Lung (tissue), 12 donors: Measurements from ENCODE around the gene PLD4. TPM values are rescaled to one million over a fixed set of nuclear protein-coding genes. Genes with fewer than 3 reads are reported as not detected.

ENCODE experiments used
- ATAC-seq: fragments of 200-7000 bp; cut with Tn5 transposase; one replicate; pipeline ENCODE4 v1.9.1; 2020; ENCODE audit warnings: moderate number of reproducible peaks; ENCODE audit not compliant: insufficient read depth, low FRiP score
- DNase-seq, 3 donors: peaks; one replicate each; pipeline ENCODE4 v3.0.0-alpha.2; 2013 to 2017
- H3K27ac ChIP-seq, 2 donors: one replicate each; pipeline ENCODE4 v1.5.1; 2013; ENCODE audit warnings: mild to moderate bottlenecking in 2 of 2, moderate library complexity in 2 of 2, control low read depth in 1 of 2, inconsistent platforms in 1 of 2, low read depth in 1 of 2, low read length in 1 of 2
- H3K27me3 ChIP-seq, 3 donors: one replicate each; pipeline ENCODE4 v1.5.1; 2013; ENCODE audit warnings: low read length in 2 of 3; ENCODE audit not compliant: control insufficient read depth in 3 of 3, insufficient read depth in 3 of 3
- H3K36me3 ChIP-seq, 4 donors: one replicate each; pipeline ENCODE4 v1.5.1; 2013; ENCODE audit warnings: low read length in 4 of 4, mild to moderate bottlenecking in 1 of 4, moderate library complexity in 1 of 4; ENCODE audit not compliant: control insufficient read depth in 4 of 4, insufficient read depth in 4 of 4
- H3K4me1 ChIP-seq, 5 donors: one replicate each; pipeline ENCODE4 v1.5.1; 2013; ENCODE audit warnings: low read length in 5 of 5, mild to moderate bottlenecking in 2 of 5, moderate library complexity in 1 of 5; ENCODE audit not compliant: control insufficient read depth in 5 of 5, insufficient read depth in 5 of 5
- H3K4me3 ChIP-seq: one replicate; pipeline ENCODE4 v1.5.1; 2013; ENCODE audit warnings: mild to moderate bottlenecking, control low read depth, moderate library complexity
- H3K9ac ChIP-seq, 2 donors: one replicate each; pipeline ENCODE4 v1.5.1; 2013; ENCODE audit warnings: low read length in 2 of 2, control low read depth in 1 of 2; ENCODE audit not compliant: insufficient read depth in 1 of 2
- H3K9me3 ChIP-seq, 4 donors: one replicate each; pipeline ENCODE4 v1.5.1; 2013; ENCODE audit warnings: low read length in 3 of 4, mild to moderate bottlenecking in 1 of 4, moderate library complexity in 1 of 4; ENCODE audit not compliant: control insufficient read depth in 4 of 4, insufficient read depth in 3 of 4
- WGBS, 2 donors: extraction: QIAGEN DNeasy Blood & Tissue Kit; methylation state at CpG; one replicate each; pipeline ENCODE4 v1.1.7; 2013; 5-methylcytosine and 5-hydroxymethylcytosine counted together
- polyA plus RNA-seq, 2 donors: library from polyadenylated mRNA; stranded (reverse); fragments of 200-250 nt; gene quantifications; one replicate each; pipeline ENCODE4 v1.2.1, GENCODE V29; 2013
- total RNA-seq, 2 donors: library from RNA; depleted of rRNA in 1 of 2; stranded (reverse); fragments of >200 nt in 1 of 2; gene quantifications; one replicate each; pipeline ENCODE4 v1.2.1, GENCODE V29; 2014 to 2021
- TF ChIP-seq, protein P1 (sequence below): IDR thresholded peaks from 2 replicates; pipeline ENCODE4 v1.5.1; 2012; ENCODE audit warnings: mild to moderate bottlenecking; ENCODE audit errors: control extremely low read depth, extremely low read depth
- donor health status: control.
- donor health status: control.
- donor health status: Bipolar disorder and iron deficiency.
- donor health status: healthy.
- donor health status: DM: yes; HTN: yes; CAD: no.

PLD4 gene
- total and polyA plus RNA-seq, 4 donors: 0.71 to 6.3 (median 0.88) TPM

DNA sequence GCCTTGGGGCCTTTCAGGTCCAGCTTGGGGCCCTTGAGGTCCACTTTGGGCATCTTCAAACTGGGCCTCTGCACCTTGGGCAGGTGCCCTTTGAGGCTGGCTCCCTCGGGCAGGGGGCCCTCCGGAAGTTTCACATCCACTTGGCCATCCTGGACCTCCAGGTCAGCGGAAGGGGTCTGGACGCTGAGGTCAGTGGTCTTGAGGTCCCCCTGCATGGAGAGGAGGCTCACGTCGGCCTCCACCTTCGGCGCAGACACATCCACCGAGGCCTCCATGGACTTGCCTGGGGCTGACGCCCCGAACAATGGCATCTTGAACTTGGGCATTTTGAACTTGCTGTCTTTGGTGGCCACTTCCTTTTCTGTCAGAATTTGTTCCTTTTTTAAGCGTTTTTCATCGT lies 28.4 kb downstream of the PLD4 start:
- DNase-seq (no peak), ATAC-seq (no peak)
- H3K27me3 ChIP-seq: no peaks in the 10 kb centered on the region
- no peaks in the 10 kb centered on the region for H3K36me3 ChIP-seq
- TF ChIP-seq, protein P1, sequence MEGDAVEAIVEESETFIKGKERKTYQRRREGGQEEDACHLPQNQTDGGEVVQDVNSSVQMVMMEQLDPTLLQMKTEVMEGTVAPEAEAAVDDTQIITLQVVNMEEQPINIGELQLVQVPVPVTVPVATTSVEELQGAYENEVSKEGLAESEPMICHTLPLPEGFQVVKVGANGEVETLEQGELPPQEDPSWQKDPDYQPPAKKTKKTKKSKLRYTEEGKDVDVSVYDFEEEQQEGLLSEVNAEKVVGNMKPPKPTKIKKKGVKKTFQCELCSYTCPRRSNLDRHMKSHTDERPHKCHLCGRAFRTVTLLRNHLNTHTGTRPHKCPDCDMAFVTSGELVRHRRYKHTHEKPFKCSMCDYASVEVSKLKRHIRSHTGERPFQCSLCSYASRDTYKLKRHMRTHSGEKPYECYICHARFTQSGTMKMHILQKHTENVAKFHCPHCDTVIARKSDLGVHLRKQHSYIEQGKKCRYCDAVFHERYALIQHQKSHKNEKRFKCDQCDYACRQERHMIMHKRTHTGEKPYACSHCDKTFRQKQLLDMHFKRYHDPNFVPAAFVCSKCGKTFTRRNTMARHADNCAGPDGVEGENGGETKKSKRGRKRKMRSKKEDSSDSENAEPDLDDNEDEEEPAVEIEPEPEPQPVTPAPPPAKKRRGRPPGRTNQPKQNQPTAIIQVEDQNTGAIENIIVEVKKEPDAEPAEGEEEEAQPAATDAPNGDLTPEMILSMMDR: no peak
- no peaks in the 10 kb centered on the region for H3K9me3 ChIP-seq
- H3K27ac ChIP-seq: no peak overlapping the region
- no peak overlapping the region for H3K4me3 ChIP-seq
- 84 to 90% methylated on average over 13 of the region's 13 CpGs for WGBS, 2 donors
- H3K4me1 ChIP-seq: peaks cover 0 to 5% (median 0%) of the 10 kb centered on the region in 5 donors
- no peak overlapping the region for H3K9ac ChIP-seq

DNA sequence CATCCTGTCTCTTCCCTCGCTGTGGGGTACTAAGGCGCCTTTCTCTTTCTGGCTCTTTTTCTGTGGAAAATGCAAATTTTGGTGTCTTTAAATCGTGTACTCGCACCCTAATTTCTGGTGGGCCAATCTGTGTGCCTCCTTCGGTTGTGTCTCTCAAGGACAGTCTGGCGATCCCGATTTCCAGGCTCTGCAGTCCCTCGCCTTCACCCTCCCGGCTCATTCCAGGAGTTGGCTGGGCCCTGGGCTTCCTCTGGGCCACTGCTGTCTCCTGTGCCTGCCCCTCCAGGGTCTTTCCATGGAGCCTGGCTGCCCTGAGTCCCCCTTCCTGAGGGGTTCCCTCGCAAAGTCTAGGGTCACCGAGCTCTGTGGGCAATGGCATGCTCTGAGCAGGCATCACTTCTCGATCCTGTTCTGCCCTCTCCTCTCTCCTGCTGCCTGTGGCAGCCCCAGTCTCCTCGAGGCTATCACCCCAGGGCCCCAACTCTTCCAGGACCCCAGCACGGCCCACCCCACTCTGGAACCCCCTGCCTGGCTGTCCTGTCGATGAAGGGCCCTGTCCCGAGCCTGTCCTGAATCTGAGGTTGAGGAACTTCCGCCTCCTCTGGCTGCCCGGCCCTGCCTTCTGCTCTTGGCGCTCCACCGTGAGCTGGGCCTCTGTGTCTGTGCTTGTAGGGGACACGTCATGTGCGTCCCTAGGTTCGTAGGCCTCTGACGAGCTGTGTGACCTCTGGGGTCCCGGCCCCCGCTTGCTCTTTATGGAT lies 29.4 kb downstream of the PLD4 start:
- peaks cover 0 to 5% (median 0%) of the 10 kb centered on the region in 5 donors for H3K4me1 ChIP-seq
- 89 to 92% methylated on average over 26 of the region's 26 CpGs for WGBS, 2 donors
- H3K9me3 ChIP-seq: no peaks in the 10 kb centered on the region
- no peaks in the 10 kb centered on the region for H3K27me3 ChIP-seq
- no peaks in the 10 kb centered on the region for H3K36me3 ChIP-seq
- H3K27ac ChIP-seq: no peak overlapping the region
- no peak overlapping the region for H3K4me3 ChIP-seq
- TF ChIP-seq, protein P1: no peak
- H3K9ac ChIP-seq: no peak overlapping the region
- no peak for DNase-seq
- ATAC-seq: no peak

DNA sequence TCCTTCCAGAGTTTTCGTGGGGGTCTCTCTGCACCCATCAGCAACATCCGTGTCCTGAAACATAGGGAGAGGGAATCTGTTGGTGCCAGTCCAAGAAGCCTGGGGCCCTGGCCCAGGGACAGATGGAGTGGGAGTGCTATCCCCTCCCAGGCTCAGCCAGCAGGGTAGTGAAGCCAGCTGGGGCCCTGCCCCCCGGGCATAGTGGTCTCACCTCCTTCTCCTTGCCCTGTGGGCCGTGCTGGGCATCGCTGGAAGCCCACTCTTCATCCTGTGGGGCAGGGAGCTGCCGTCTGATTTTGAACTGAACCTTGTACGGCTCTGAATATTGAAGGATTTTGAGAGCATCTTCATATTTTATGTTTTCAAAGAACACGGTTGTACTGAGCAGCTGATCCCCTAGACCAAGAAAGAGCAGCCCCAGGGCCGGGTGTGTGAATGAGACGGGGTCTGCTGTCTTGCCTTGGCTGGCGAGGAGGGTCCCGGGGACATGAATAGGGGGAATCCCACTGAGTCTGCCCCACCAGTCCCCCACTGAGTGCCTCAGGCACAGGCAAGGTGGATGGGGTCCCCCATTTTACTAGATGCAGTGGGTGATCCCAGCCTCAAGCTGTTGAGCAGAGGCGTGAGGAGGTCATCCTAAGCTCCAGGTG lies 30.2 kb downstream of the PLD4 start:
- no peak overlapping the region for H3K9ac ChIP-seq
- no peaks in the 10 kb centered on the region for H3K36me3 ChIP-seq
- H3K27me3 ChIP-seq: no peaks in the 10 kb centered on the region
- peaks cover 0 to 5% (median 0%) of the 10 kb centered on the region in 5 donors for H3K4me1 ChIP-seq
- TF ChIP-seq, protein P1: no peak
- 86 to 90% methylated on average over 13 of the region's 13 CpGs for WGBS, 2 donors
- no peaks in the 10 kb centered on the region for H3K9me3 ChIP-seq
- no peak overlapping the region for H3K27ac ChIP-seq
- no peak for DNase-seq
- no peak overlapping the region for H3K4me3 ChIP-seq
- no peak for ATAC-seq
